K562 (cell line): Measurements from ENCODE around the gene SMARCA1. TPM values are rescaled to one million over a fixed set of nuclear protein-coding genes. Genes with fewer than 3 reads are reported as not detected.

ENCODE experiments used
- ATAC-seq: fragments of 200-7000 bp; cut with Tn5 transposase; 3 replicates; pipeline ENCODE4 v1.9.1; 2020; ENCODE audit warnings: moderate library complexity
- BruUV-seq: library from RNA; stranded (reverse); fragments of 400-500 nt; replicated peaks from 2 replicates; lab custom pipeline; 2021; lab: Mats Ljungman, UMichigan
- CTCF ChIA-PET: fragments of 300-600 bp; formaldehyde crosslinking; extraction: SDS; loops from one replicate; lab custom pipeline; 2021; ENCODE audit warnings: low intra/inter-chr PET ratio; lab: Yijun Ruan, JAX
- POLR2A ChIA-PET: fragments of 300-600, 350-650 bp; sonication (Branson Sonifier 250); formaldehyde crosslinking; extraction: SDS; loops from one replicate; lab custom pipeline; 2021; ENCODE audit warnings: antibody characterized with exemption, inconsistent platforms; lab: Yijun Ruan, JAX
- DNase-seq, 4 experiments: peaks; one replicate each; pipeline versions ENCODE4 v3.0.0 to v3.0.0-alpha.2; 2011 to 2018; ENCODE audit warnings: low spot score in 3 of 4, mixed read lengths in 3 of 4; ENCODE audit errors: extremely low read depth in 1 of 4
- FAIRE-seq: peaks from 2 replicates; lab custom pipeline; 2011; peaks lifted over from hg19 to GRCh38; lab: Jason Lieb, UNC
- H2AFZ ChIP-seq: 2 replicates; pipeline ENCODE4 v1.6.0; 2011; ENCODE audit warnings: low read depth, low read length, control low read depth, inconsistent platforms
- H3K27ac ChIP-seq: fragments of 200-600 bp; 3 replicates; pipeline ENCODE4 v1.8.0; 2011; ENCODE audit warnings: low read depth, mild to moderate bottlenecking, control low read depth, inconsistent platforms, low read length, moderate library complexity, mixed read lengths; ENCODE audit errors: extremely low read depth
- H3K27me3 ChIP-seq, 2 experiments: fragments of 300-600 bp in 1 of 2; 2 replicates in 1 of 2; 3 replicates in 1 of 2; pipeline versions ENCODE4 v1.6.0 to v1.8.0; 2011; ENCODE audit warnings: inconsistent platforms in 2 of 2, low read length in 2 of 2, mild to moderate bottlenecking in 1 of 2, mixed read lengths in 1 of 2, moderate library complexity in 1 of 2; ENCODE audit not compliant: control insufficient read depth in 2 of 2, insufficient read depth in 2 of 2
- H3K36me3 ChIP-seq: fragments of 300-600 bp; 3 replicates; pipeline ENCODE4 v1.8.0; 2011; ENCODE audit warnings: mild to moderate bottlenecking, low read length, inconsistent platforms; ENCODE audit not compliant: control insufficient read depth, insufficient read depth
- H3K4me1 ChIP-seq, 2 experiments: fragments of 200-600 bp in 1 of 2; replicated peaks in 1 of 2; 2 replicates in 1 of 2; 3 replicates in 1 of 2; pipeline versions ENCODE4 v1.5.1 to v1.8.0; 2011; ENCODE audit warnings: inconsistent platforms in 2 of 2, low read length in 2 of 2, mild to moderate bottlenecking in 1 of 2, mixed read lengths in 1 of 2, moderate library complexity in 1 of 2; ENCODE audit not compliant: control insufficient read depth in 2 of 2, insufficient read depth in 2 of 2
- H3K4me2 ChIP-seq: 2 replicates; pipeline ENCODE4 v1.6.1; 2011; ENCODE audit warnings: low read length, control low read depth, inconsistent platforms, mixed read lengths; ENCODE audit not compliant: insufficient read depth
- H3K4me3 ChIP-seq: fragments of 200-600 bp; sonication (generic), shearing (Covaris generic); 2 replicates; pipeline ENCODE4 v1.5.1; 2016; ENCODE audit warnings: control low read depth, inconsistent platforms
- H3K79me2 ChIP-seq: fragments of 200-600 bp; 3 replicates; pipeline ENCODE4 v1.8.0; 2011; ENCODE audit warnings: low read length, inconsistent platforms; ENCODE audit not compliant: control insufficient read depth, insufficient read depth
- H3K9ac ChIP-seq, 2 experiments: 2 replicates each; pipeline versions ENCODE4 v1.6.0 to v1.6.1; 2011; ENCODE audit warnings: low read depth in 2 of 2, low read length in 2 of 2, control low read depth in 1 of 2, inconsistent platforms in 1 of 2, mild to moderate bottlenecking in 1 of 2, mixed read lengths in 1 of 2; ENCODE audit not compliant: insufficient read depth in 1 of 2
- H3K9me1 ChIP-seq: one replicate; pipeline ENCODE4 v1.6.0; 2011; ENCODE audit warnings: inconsistent platforms, mild to moderate bottlenecking, low read length, moderate library complexity; ENCODE audit not compliant: control insufficient read depth, insufficient read depth
- H3K9me3 ChIP-seq: replicated peaks from 2 replicates; pipeline ENCODE4 v1.5.1; 2011; ENCODE audit warnings: low read depth, low read length, inconsistent platforms; ENCODE audit not compliant: control insufficient read depth, insufficient read depth
- H4K20me1 ChIP-seq: replicated peaks from 2 replicates; pipeline ENCODE4 v1.6.1; 2011; ENCODE audit warnings: low read length, inconsistent platforms, mixed read lengths; ENCODE audit not compliant: control insufficient read depth, insufficient read depth
- HIVEP1 ChIP-seq: fragments of 250-450 bp; sonication (Bioruptor Pico); IDR thresholded peaks from 2 replicates; pipeline ENCODE4 v1.4.0; 2020; ENCODE audit warnings: mild to moderate bottlenecking
- JUN ChIP-seq, 2 experiments: sonication (generic) in 1 of 2; formaldehyde crosslinking in 1 of 2; IDR thresholded peaks; 2 replicates each; pipeline versions ENCODE4 v1.6.1 to v1.8.0; 2012 to 2022; ENCODE audit warnings: borderline replicate concordance in 2 of 2, mild to moderate bottlenecking in 2 of 2, improper control_type of control experiment in 1 of 2, low read depth in 1 of 2, low read length in 1 of 2, missing genetic modification reagents in 1 of 2
- KLF10 ChIP-seq: fragments of 250-450 bp; sonication (Bioruptor Pico); IDR thresholded peaks from 2 replicates; pipeline ENCODE4 v1.6.1; 2021; ENCODE audit warnings: matching md5 sums
- KLF13 ChIP-seq: fragments of 450-650 bp; IDR thresholded peaks from 2 replicates; pipeline ENCODE4 v1.6.1; 2016; ENCODE audit warnings: missing genetic modification characterization, low read depth, mild to moderate bottlenecking, missing compliant biosample characterization, moderate library complexity, borderline replicate concordance
- LCOR ChIP-seq: sonication (generic); formaldehyde crosslinking; IDR thresholded peaks from 2 replicates; pipeline ENCODE4 v1.8.0; 2022; ENCODE audit warnings: mild to moderate bottlenecking, missing genetic modification reagents
- MAFG ChIP-seq: fragments of 450-650 bp; conservative IDR thresholded peaks from 2 replicates; pipeline ENCODE4 v1.6.1; 2016; ENCODE audit warnings: missing genetic modification characterization, missing compliant biosample characterization
- MTA3 ChIP-seq: fragments of 450-650 bp; formaldehyde crosslinking; IDR thresholded peaks from 2 replicates; pipeline ENCODE4 v1.6.1; 2017; ENCODE audit warnings: mild to moderate bottlenecking, borderline replicate concordance
- NFE2L1 ChIP-seq: fragments of 450-650 bp; IDR thresholded peaks from 2 replicates; pipeline ENCODE4 v1.6.1; 2016; ENCODE audit warnings: missing genetic modification characterization, low read depth, mild to moderate bottlenecking, missing compliant biosample characterization, moderate library complexity, borderline replicate concordance
- SAFB ChIP-seq: fragments of 200-400 bp; formaldehyde crosslinking; IDR thresholded peaks from 2 replicates; pipeline ENCODE4 v1.6.1; 2017; ENCODE audit warnings: low read depth, low read length, borderline replicate concordance
- ZBTB7A ChIP-seq: IDR thresholded peaks from 2 replicates; pipeline ENCODE4 v1.6.1; 2011; ENCODE audit warnings: low read depth, mild to moderate bottlenecking, low read length, moderate library complexity, borderline replicate concordance; ENCODE audit not compliant: control insufficient read depth
- ZNF146 ChIP-seq: IDR thresholded peaks from one replicate; pipeline ENCODE4 v1.6.1; 2018; ENCODE audit warnings: missing compliant biosample characterization; ENCODE audit not compliant: unreplicated experiment
- ZNF695 ChIP-seq: fragments of 450-650 bp; formaldehyde crosslinking; IDR thresholded peaks from 2 replicates; pipeline ENCODE4 v1.4.0; 2020; ENCODE audit warnings: mild to moderate bottlenecking, moderate library complexity
- WGBS: fragments of 100-300 bp; shearing (Covaris generic); methylation state at CpG from one replicate; pipeline ENCODE4 v1.1.6; 2016; ENCODE audit warnings: low coverage, mixed read lengths; ENCODE audit not compliant: insufficient coverage; ENCODE audit errors: missing lambda C conversion rate; 5-methylcytosine and 5-hydroxymethylcytosine counted together
- in situ Hi-C: fragments of 300-500 bp; cut with MboI; formaldehyde crosslinking; loops from 4 replicates; pipeline ENCODE4 v1.15.0; 2018; ENCODE audit warnings: inconsistent platforms, mixed read lengths
- intact Hi-C: fragments of 100-400 bp; cut with micrococcal nuclease; formaldehyde crosslinking; loops from 2 replicates; pipeline ENCODE4 v1.14.2; 2022
- polyA plus RNA-seq, 8 experiments: library from polyadenylated mRNA; depleted of rRNA in 4 of 8; stranded (reverse) in 5 of 8; unstranded in 3 of 8; fragments of >200 nt; fragmentation: Nextera tagmentation in 2 of 8; fragmentation: Illumina TruSeq in 1 of 8; extraction: Ambion mirVana in 2 of 8; extraction: Trizol in 1 of 8; gene quantifications; 2 replicates each; pipeline versions ENCODE4 v1.2.1 to v1.2.3, GENCODE V29; 2011 to 2014; ENCODE audit warnings: inconsistent platforms in 1 of 8, missing spikeins in 1 of 8
- total RNA-seq, 7 experiments: library from RNA; depleted of rRNA in 6 of 7; stranded (reverse); fragments of >200 nt in 6 of 7; fragmentation: Illumina TruSeq in 2 of 7; extraction: Trizol in 2 of 7; gene quantifications; 2 replicates each; pipeline versions ENCODE4 v1.2.1 to v1.2.3, GENCODE V29; 2011 to 2021; ENCODE audit warnings: low replicate concordance in 1 of 7
- TF ChIP-seq, protein P1 (sequence below): fragments of 250-450 bp; sonication (Bioruptor Pico); IDR thresholded peaks from 2 replicates; pipeline ENCODE4 v1.8.0; 2022; ENCODE audit warnings: inconsistent platforms, mild to moderate bottlenecking, moderate library complexity, borderline replicate concordance
- TF ChIP-seq, protein P2 (sequence below): sonication (generic); formaldehyde crosslinking; IDR thresholded peaks from 2 replicates; pipeline ENCODE4 v1.8.0; 2022; ENCODE audit warnings: mild to moderate bottlenecking, missing genetic modification reagents
- TF ChIP-seq, protein P3 (sequence below): sonication (generic); formaldehyde crosslinking; IDR thresholded peaks from 2 replicates; pipeline ENCODE4 v1.8.0; 2023; ENCODE audit warnings: mild to moderate bottlenecking, missing genetic modification reagents
- TF ChIP-seq, protein P4 (sequence below): fragments of 150-350 bp; conservative IDR thresholded peaks from 2 replicates; pipeline ENCODE4 v1.6.1; 2014; ENCODE audit warnings: low read length

SMARCA1 gene
- total and polyA plus RNA-seq, 9 of the 15 experiments (the other 6 are each of a cell fraction or from before 2014, with no cell fraction given) = 0.42 to 3.0 (median 2.0) TPM

DNA sequence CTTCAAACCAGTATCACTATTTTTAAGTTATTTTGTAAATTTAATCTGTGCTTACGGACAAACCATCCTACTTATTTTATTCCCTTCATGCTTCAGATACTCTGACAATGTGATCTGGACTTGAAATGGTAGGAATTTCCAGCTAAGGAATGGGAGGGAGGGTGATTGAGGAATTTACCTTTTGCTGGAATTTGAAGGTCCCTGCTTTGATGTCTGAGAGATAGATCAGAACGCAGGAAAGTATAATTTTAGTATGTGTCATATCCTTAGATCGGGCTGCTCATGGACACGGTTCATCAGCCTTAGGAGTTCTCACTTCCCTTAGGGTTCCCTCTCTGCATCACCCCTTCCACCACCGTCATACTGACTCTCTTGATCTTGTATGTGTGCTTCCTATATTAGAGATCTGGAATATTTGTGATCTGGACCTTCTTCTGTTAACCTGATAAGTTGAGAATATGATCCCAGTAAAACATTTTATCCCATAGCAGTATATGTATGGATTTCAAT, 33.6 kb upstream of the SMARCA1 start:
- in situ Hi-C loops = no loop called here
- intact Hi-C loops = no loop called here
- no peaks in the 10 kb centered on the region for H3K9me3 ChIP-seq
- H3K36me3 ChIP-seq = peaks cover 63% of the 10 kb centered on the region; the same call in 2 of the 3 replicates
- no peak overlapping the region for H3K9ac ChIP-seq
- FAIRE-seq = no peak
- no peak for DNase-seq
- H4K20me1 ChIP-seq = no peaks in the 10 kb centered on the region
- POLR2A ChIA-PET = interaction anchor here (1.6 to 1.7 kb wide), 2 partner anchors 8 to 10 kb away, joined by 5 to 8 read pairs; no protein-coding TSS in a partner anchor
- H2AFZ ChIP-seq = no peak overlapping the region
- H3K9me1 ChIP-seq = no peaks in the 10 kb centered on the region
- peak overlapping the region; percentile 68; the same call in 1 of the 3 replicates for H3K27ac ChIP-seq
- H3K4me1 ChIP-seq = peaks cover 0 to 11% of the 10 kb centered on the region in 2 experiments; a peak in 2 of 5 replicates
- CTCF ChIA-PET = no interaction called here
- 84% methylated on average over 5 of the region's 5 CpGs for WGBS
- no peak; the same call in 2 of the 3 replicates for ATAC-seq
- H3K4me3 ChIP-seq = no peak overlapping the region
- H3K27me3 ChIP-seq = no peaks in the 10 kb centered on the region
- no peaks in the 10 kb centered on the region for H3K79me2 ChIP-seq
- no peak overlapping the region for H3K4me2 ChIP-seq
- no TSS peak for BruUV-seq
- TF ChIP-seq ZNF695 (CRISPR knock-in tag) = no peak
- TF ChIP-seq LCOR (CRISPR knock-in tag) = no peak
- no peak for TF ChIP-seq ZBTB7A
- TF ChIP-seq, protein P1, sequence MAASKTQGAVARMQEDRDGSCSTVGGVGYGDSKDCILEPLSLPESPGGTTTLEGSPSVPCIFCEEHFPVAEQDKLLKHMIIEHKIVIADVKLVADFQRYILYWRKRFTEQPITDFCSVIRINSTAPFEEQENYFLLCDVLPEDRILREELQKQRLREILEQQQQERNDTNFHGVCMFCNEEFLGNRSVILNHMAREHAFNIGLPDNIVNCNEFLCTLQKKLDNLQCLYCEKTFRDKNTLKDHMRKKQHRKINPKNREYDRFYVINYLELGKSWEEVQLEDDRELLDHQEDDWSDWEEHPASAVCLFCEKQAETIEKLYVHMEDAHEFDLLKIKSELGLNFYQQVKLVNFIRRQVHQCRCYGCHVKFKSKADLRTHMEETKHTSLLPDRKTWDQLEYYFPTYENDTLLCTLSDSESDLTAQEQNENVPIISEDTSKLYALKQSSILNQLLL = no peak
- TF ChIP-seq, protein P2, sequence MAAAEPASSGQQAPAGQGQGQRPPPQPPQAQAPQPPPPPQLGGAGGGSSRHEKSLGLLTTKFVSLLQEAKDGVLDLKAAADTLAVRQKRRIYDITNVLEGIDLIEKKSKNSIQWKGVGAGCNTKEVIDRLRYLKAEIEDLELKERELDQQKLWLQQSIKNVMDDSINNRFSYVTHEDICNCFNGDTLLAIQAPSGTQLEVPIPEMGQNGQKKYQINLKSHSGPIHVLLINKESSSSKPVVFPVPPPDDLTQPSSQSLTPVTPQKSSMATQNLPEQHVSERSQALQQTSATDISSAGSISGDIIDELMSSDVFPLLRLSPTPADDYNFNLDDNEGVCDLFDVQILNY (CRISPR knock-in tag) = no peak
- no peak for TF ChIP-seq ZNF146
- TF ChIP-seq MTA3 = no peak
- no peak for TF ChIP-seq SAFB
- TF ChIP-seq HIVEP1 (CRISPR knock-in tag) = no peak
- TF ChIP-seq, protein P3, sequence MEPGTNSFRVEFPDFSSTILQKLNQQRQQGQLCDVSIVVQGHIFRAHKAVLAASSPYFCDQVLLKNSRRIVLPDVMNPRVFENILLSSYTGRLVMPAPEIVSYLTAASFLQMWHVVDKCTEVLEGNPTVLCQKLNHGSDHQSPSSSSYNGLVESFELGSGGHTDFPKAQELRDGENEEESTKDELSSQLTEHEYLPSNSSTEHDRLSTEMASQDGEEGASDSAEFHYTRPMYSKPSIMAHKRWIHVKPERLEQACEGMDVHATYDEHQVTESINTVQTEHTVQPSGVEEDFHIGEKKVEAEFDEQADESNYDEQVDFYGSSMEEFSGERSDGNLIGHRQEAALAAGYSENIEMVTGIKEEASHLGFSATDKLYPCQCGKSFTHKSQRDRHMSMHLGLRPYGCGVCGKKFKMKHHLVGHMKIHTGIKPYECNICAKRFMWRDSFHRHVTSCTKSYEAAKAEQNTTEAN (CRISPR knock-in tag) = no peak
- TF ChIP-seq KLF13 (tag) = no peak
- no peak for TF ChIP-seq NFE2L1
- TF ChIP-seq KLF10 (CRISPR knock-in tag) = no peak
- TF ChIP-seq, protein P4, sequence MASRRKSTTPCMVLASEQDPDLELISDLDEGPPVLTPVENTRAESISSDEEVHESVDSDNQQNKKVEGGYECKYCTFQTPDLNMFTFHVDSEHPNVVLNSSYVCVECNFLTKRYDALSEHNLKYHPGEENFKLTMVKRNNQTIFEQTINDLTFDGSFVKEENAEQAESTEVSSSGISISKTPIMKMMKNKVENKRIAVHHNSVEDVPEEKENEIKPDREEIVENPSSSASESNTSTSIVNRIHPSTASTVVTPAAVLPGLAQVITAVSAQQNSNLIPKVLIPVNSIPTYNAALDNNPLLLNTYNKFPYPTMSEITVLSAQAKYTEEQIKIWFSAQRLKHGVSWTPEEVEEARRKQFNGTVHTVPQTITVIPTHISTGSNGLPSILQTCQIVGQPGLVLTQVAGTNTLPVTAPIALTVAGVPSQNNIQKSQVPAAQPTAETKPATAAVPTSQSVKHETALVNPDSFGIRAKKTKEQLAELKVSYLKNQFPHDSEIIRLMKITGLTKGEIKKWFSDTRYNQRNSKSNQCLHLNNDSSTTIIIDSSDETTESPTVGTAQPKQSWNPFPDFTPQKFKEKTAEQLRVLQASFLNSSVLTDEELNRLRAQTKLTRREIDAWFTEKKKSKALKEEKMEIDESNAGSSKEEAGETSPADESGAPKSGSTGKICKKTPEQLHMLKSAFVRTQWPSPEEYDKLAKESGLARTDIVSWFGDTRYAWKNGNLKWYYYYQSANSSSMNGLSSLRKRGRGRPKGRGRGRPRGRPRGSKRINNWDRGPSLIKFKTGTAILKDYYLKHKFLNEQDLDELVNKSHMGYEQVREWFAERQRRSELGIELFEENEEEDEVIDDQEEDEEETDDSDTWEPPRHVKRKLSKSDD = no peak
- no peak for TF ChIP-seq MAFG (tag)
- TF ChIP-seq JUN (IDR thresholded peaks at IDR 0.05; ENCODE audit: borderline replicate concordance, low read depth, low read length) = no peak
- TF ChIP-seq JUN (CRISPR knock-in tag; IDR thresholded peaks at IDR 0.05; ENCODE audit: borderline replicate concordance) = no peak
